Endothelial cell of umbilical vein (primary cell): ENCODE data around the gene MAPKAP1. TPM values are rescaled to one million over a fixed set of nuclear protein-coding genes. Genes with fewer than 3 reads are reported as not detected.
"Not testable (repeated sequence)": the region's sequence is repeated elsewhere in the genome, so short reads cannot be mapped to it uniquely, and the experiment has no call there.

Experiments used
- BruUV-seq: library from RNA; stranded (reverse); fragments of 400-500 nt; replicated peaks from 2 replicates; lab custom pipeline; 2021; lab: Mats Ljungman, UMichigan
- CTCF ChIA-PET: fragments of 300-600, 350-600 bp; sonication (Branson Sonifier 250); formaldehyde crosslinking; loops from one replicate; lab custom pipeline; 2021; ENCODE audit warnings: antibody characterized with exemption, inconsistent platforms; lab: Charles Lee
- POLR2A ChIA-PET: fragments of 300-600, 350-600 bp; sonication (Branson Sonifier 250); formaldehyde crosslinking; loops from one replicate; lab custom pipeline; 2021; ENCODE audit warnings: antibody characterized with exemption, inconsistent platforms; lab: Charles Lee
- DNase-seq: peaks from one replicate; pipeline ENCODE4 v3.0.0-alpha.2; 2011; ENCODE audit warnings: low read depth, low spot score
- FAIRE-seq: peaks from 2 replicates; lab custom pipeline; 2011; peaks lifted over from hg19 to GRCh38; lab: Jason Lieb, UNC
- H2AFZ ChIP-seq: 2 replicates; pipeline ENCODE4 v1.6.0; 2012; ENCODE audit warnings: low read depth, low read length, control low read depth, inconsistent platforms
- H3K27ac ChIP-seq: 2 replicates; pipeline ENCODE4 v1.5.1; 2011; ENCODE audit warnings: low read depth, mild to moderate bottlenecking, control low read depth, low read length, moderate library complexity; ENCODE audit not compliant: insufficient read depth
- H3K27me3 ChIP-seq, 2 experiments: 2 replicates each; pipeline versions ENCODE4 v1.6.0 to v1.6.1; 2011; ENCODE audit warnings: low read length in 2 of 2, mixed read lengths in 1 of 2; ENCODE audit not compliant: control insufficient read depth in 2 of 2, insufficient read depth in 2 of 2
- H3K36me3 ChIP-seq, 2 experiments: 2 replicates in 1 of 2; 3 replicates in 1 of 2; pipeline ENCODE4 v1.5.1; 2011; ENCODE audit warnings: low read length in 2 of 2, mild to moderate bottlenecking in 1 of 2, moderate library complexity in 1 of 2; ENCODE audit not compliant: control insufficient read depth in 2 of 2, insufficient read depth in 2 of 2; ENCODE audit errors: extremely low read depth in 1 of 2
- H3K4me1 ChIP-seq: 3 replicates; pipeline ENCODE4 v1.5.1; 2011; ENCODE audit warnings: mild to moderate bottlenecking, low read length; ENCODE audit not compliant: control insufficient read depth, insufficient read depth; ENCODE audit errors: extremely low read depth
- H3K4me2 ChIP-seq: 2 replicates; pipeline ENCODE4 v1.6.1; 2011; ENCODE audit warnings: low read length, control low read depth, mixed read lengths; ENCODE audit not compliant: insufficient read depth
- H3K4me3 ChIP-seq, 3 experiments: fragments of 200-600 bp in 1 of 3; sonication (generic), shearing (Covaris generic) in 1 of 3; replicated peaks in 1 of 3; 2 replicates each; pipeline ENCODE4 v1.5.1; 2011 to 2016; ENCODE audit warnings: control low read depth in 3 of 3, low read length in 3 of 3, mild to moderate bottlenecking in 2 of 3, inconsistent platforms in 1 of 3, low read depth in 1 of 3, moderate library complexity in 1 of 3; ENCODE audit not compliant: insufficient read depth in 1 of 3
- H3K79me2 ChIP-seq: 2 replicates; pipeline ENCODE4 v1.6.0; 2012; ENCODE audit warnings: low read length, inconsistent platforms; ENCODE audit not compliant: control insufficient read depth, insufficient read depth
- H3K9ac ChIP-seq: replicated peaks from 2 replicates; pipeline ENCODE3; 2011; ENCODE audit warnings: low read length, control low read depth; ENCODE audit not compliant: insufficient read depth; ENCODE audit errors: extremely low read depth
- H3K9me1 ChIP-seq: replicated peaks from 3 replicates; pipeline ENCODE4 v1.6.0; 2011; ENCODE audit warnings: mild to moderate bottlenecking, low read length; ENCODE audit not compliant: control insufficient read depth, insufficient read depth; ENCODE audit errors: extremely low read depth
- H3K9me3 ChIP-seq: replicated peaks from 2 replicates; pipeline ENCODE4 v1.5.1; 2012; ENCODE audit warnings: low read length, inconsistent platforms; ENCODE audit not compliant: control insufficient read depth, insufficient read depth
- H4K20me1 ChIP-seq: replicated peaks from 2 replicates; pipeline ENCODE3; 2011; ENCODE audit warnings: mild to moderate bottlenecking, low read length; ENCODE audit not compliant: control insufficient read depth, insufficient read depth; ENCODE audit errors: extremely low read depth
- dilution Hi-C: fragments of 300-500 bp; cut with MboI; formaldehyde crosslinking; loops from one replicate; pipeline ENCODE4 v1.15.0; 2019; ENCODE audit warnings: low sequenced_read_pairs; ENCODE audit not compliant: extremely low pct_ligation_motif_present
- intact Hi-C: fragments of 100-400 bp; cut with micrococcal nuclease; formaldehyde crosslinking; loops from one replicate; pipeline ENCODE4 v1.10.0; 2022
- polyA plus RNA-seq, 4 experiments: library from polyadenylated mRNA; depleted of rRNA in 3 of 4; stranded (reverse) in 3 of 4; unstranded in 1 of 4; fragments of >200 nt; gene quantifications; 2 replicates each; pipeline versions ENCODE4 v1.2.1 to v1.2.3, GENCODE V29; 2011 to 2012; ENCODE audit warnings: missing spikeins in 1 of 4
- total RNA-seq: library from RNA; stranded (reverse); gene quantifications from 2 replicates; pipeline ENCODE4 v1.2.3, GENCODE V29; 2021
- TF ChIP-seq, protein P1 (sequence below), 2 donors: IDR thresholded peaks; 1 replicate in 1 of 2; 2 replicates in 1 of 2; pipeline ENCODE4 v1.5.1; 2011; ENCODE audit warnings: low read length in 2 of 2, mild to moderate bottlenecking in 2 of 2, moderate library complexity in 2 of 2, control low read depth in 1 of 2, inconsistent platforms in 1 of 2, low read depth in 1 of 2; ENCODE audit not compliant: insufficient read depth in 1 of 2; ENCODE audit errors: extremely low read depth in 1 of 2

MAPKAP1 gene
- total and polyA plus RNA-seq, 2 donors (not counting 3 experiments of a cell fraction or from before 2014, with no cell fraction given), result 61.9 to 99.1 TPM

DNA sequence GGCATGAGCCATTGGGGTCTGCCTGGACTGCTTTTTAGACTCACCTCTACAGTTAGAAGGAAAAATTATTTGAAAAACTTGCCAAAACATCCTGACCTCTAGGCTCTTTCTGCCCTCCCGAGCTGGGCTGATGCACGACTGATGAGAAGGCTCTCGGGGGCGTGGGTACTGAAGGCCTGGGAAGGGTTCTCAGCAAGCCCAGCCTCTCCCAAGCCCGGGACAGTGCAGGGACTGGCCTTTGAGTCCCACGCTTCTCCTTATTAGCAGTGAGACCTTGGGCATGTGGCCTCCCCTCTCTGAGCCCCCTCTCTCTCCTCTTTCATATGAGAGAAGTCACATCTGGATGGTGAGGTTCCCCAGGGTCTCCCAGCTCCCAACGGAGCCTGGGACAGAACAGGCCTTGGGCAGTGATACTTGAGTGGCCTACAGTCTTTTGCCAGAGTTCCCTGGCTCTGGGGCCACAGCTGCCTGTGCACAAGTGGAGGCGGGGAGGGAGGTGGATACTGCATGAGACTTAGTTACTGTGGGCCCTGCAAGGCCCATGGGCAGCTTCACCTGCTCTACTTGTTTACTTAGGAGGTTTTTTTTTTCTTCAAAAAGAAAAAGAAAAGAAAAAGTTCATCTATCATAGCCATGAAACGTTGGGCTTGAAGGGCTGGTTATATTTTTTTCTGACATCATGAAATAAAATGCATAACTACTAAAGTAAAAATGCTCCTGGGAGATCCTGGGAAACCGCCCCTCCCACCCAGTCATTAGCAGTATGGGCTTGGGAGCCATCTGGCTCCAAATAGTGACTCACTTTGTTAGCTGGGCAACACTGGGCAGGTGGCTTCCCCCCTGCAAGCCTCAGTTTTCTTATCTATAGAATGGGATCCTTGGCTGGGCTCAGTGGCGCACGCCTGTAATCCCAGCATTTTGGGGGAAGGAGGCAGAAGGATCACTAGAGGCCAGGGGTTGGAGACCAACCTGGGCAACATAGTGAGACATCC lies 306.0 kb downstream of the MAPKAP1 start:
- no peak for DNase-seq
- Histone ChIP-seq H3K4me3 (no peak overlapping the region), H4K20me1 (no peaks in the 10 kb centered on the region), H3K27ac (no peak overlapping the region), H3K9me3 (no peaks in the 10 kb centered on the region), H3K79me2 (no peaks in the 10 kb centered on the region), H3K36me3 (no peaks in the 10 kb centered on the region), H3K4me2 (no peak overlapping the region), H3K9me1 (no peaks in the 10 kb centered on the region), H3K4me1 (no peaks in the 10 kb centered on the region), H3K9ac (no peak overlapping the region), H2AFZ (no peak overlapping the region), H3K27me3 (no peaks in the 10 kb centered on the region)
- FAIRE-seq, result no peak
- intact Hi-C loops (loop anchor here (10.0 kb wide), 1 partner anchor 994 kb away; no protein-coding TSS in a partner anchor), dilution Hi-C loops (no loop called here)
- BruUV-seq, result no TSS peak
- TF ChIP-seq, protein P1, sequence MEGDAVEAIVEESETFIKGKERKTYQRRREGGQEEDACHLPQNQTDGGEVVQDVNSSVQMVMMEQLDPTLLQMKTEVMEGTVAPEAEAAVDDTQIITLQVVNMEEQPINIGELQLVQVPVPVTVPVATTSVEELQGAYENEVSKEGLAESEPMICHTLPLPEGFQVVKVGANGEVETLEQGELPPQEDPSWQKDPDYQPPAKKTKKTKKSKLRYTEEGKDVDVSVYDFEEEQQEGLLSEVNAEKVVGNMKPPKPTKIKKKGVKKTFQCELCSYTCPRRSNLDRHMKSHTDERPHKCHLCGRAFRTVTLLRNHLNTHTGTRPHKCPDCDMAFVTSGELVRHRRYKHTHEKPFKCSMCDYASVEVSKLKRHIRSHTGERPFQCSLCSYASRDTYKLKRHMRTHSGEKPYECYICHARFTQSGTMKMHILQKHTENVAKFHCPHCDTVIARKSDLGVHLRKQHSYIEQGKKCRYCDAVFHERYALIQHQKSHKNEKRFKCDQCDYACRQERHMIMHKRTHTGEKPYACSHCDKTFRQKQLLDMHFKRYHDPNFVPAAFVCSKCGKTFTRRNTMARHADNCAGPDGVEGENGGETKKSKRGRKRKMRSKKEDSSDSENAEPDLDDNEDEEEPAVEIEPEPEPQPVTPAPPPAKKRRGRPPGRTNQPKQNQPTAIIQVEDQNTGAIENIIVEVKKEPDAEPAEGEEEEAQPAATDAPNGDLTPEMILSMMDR (IDR thresholded peaks at IDR 0.05; ENCODE audit: extremely low read depth in 1 of 2, insufficient read depth in 1 of 2, low read depth in 1 of 2, low read length in 2 of 2), result no peak
- ChIA-PET POLR2A (no interaction called here), CTCF (no interaction called here)

DNA sequence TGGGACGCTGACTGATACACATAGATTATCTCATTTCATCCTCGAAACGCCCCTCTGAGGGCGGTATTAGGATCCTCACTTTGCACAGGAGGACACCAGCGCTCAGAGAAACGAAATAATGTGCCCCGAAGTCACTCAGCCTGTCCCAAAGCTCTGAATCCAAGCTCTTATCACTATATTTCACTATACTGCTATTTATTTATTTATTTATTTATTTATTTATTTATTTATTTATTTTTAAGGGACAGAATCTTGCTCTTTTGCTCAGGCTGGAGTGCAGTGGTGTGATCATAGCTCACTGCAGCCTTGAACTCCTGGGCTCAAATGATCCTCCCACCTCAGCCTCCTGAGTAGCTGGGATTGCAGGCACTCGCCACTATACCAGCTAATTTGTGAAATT lies 306.8 kb downstream of the MAPKAP1 start:
- H2AFZ ChIP-seq, POLR2A ChIA-PET, H3K36me3 ChIP-seq, H3K27ac ChIP-seq, H3K4me3 ChIP-seq, dilution Hi-C loops, H3K79me2 ChIP-seq, DNase-seq, H3K9me1 ChIP-seq, CTCF ChIA-PET, BruUV-seq, H3K9ac ChIP-seq, H3K4me1 ChIP-seq, H4K20me1 ChIP-seq, FAIRE-seq, H3K27me3 ChIP-seq, H3K4me2 ChIP-seq, H3K9me3 ChIP-seq: not testable (repeated sequence)
- intact Hi-C loops, result loop anchor here (10.0 kb wide), 1 partner anchor 995 kb away; no protein-coding TSS in a partner anchor
